Loucy (cell line): ENCODE data around the gene RCAN2.

Source experiments
- EZH2phosphoT487 ChIP-seq: fragments of 200-600 bp; IDR thresholded peaks from 2 replicates; pipeline ENCODE4 v1.6.1; 2018; ENCODE audit warnings: antibody characterized with exemption, mild to moderate bottlenecking, moderate library complexity, borderline replicate concordance
- TF ChIP-seq, protein P1 (sequence below): fragments of 200-600 bp; sonication (generic); conservative IDR thresholded peaks from 2 replicates; pipeline ENCODE4 v1.5.1; 2014; ENCODE audit warnings: mild to moderate bottlenecking, antibody characterized with exemption, low read length

DNA sequence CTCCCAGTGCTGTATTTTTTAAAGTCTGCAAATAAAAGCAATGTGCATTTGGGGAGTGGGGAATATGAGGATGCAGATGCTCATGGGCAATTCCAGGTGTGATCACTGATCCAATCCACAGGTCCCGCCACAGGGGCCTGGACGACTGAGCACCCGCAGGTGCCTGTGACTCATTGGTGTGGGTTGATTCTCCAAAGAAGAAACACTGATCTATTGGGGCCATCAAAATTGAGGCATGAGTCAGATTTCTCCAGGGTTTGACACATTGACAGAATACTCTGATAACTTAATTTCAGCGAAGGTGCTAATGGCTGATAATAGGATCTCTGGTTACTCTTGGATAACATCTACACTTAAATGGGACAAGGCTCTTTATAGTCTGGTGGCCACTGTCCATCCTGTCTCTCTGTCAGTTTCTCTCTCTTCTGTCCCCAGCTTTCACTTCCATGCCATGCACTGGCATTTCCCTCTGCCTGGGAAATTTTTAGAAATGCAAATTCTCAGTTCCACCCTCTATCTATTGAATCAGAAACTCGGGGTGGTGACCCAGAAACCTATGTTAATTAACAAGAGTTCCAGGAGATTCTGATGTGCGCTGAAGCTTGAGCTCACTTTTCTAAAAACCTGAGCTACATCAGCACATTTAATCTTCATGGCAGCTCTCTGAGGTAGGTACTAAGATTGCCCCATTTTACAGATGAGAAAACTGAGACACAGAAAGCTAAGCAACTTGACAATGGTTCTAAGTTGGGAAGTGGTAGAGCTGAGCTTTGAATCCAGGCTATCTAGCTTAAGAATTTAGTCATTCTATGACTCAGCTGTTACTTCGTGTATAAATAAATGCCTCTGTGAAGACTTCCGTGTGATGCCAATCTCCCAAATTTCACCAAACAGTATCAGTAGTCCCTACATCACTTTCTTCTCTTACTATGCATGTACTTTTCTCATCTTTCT, 10.2 kb upstream of the RCAN2 start:
- TF ChIP-seq EZH2phosphoT487 = no peak
- TF ChIP-seq, protein P1, sequence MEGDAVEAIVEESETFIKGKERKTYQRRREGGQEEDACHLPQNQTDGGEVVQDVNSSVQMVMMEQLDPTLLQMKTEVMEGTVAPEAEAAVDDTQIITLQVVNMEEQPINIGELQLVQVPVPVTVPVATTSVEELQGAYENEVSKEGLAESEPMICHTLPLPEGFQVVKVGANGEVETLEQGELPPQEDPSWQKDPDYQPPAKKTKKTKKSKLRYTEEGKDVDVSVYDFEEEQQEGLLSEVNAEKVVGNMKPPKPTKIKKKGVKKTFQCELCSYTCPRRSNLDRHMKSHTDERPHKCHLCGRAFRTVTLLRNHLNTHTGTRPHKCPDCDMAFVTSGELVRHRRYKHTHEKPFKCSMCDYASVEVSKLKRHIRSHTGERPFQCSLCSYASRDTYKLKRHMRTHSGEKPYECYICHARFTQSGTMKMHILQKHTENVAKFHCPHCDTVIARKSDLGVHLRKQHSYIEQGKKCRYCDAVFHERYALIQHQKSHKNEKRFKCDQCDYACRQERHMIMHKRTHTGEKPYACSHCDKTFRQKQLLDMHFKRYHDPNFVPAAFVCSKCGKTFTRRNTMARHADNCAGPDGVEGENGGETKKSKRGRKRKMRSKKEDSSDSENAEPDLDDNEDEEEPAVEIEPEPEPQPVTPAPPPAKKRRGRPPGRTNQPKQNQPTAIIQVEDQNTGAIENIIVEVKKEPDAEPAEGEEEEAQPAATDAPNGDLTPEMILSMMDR = no peak
